MM.1S (cell line): ENCODE results near the gene RPL27.
"Not testable (repeated sequence)": the region's sequence is repeated elsewhere in the genome, so short reads cannot be mapped to it uniquely, and the experiment has no call there.

Experiments used
- DNase-seq: peaks from one replicate; pipeline ENCODE4 v3.0.0-alpha.2; 2015
- H2AFZ ChIP-seq: fragments of 300-600 bp; sonication (generic); 2 replicates; pipeline ENCODE4 v1.6.0; 2016; ENCODE audit warnings: antibody characterized with exemption, low read length
- H3F3A ChIP-seq: fragments of 300-600 bp; sonication (generic); 2 replicates; pipeline ENCODE4 v1.6.1; 2016; ENCODE audit warnings: mild to moderate bottlenecking, antibody characterized with exemption, low read length, moderate library complexity, mixed read lengths; ENCODE audit not compliant: insufficient read depth
- H3K27ac ChIP-seq: fragments of 300-600 bp; sonication (generic); 2 replicates; pipeline ENCODE4 v1.5.1; 2016; ENCODE audit warnings: mild to moderate bottlenecking, low read length
- H3K27me3 ChIP-seq: fragments of 300-600 bp; sonication (generic); replicated peaks from 2 replicates; pipeline ENCODE4 v1.6.0; 2016; ENCODE audit warnings: low read length; ENCODE audit not compliant: insufficient read depth
- H3K36me3 ChIP-seq: fragments of 300-600 bp; sonication (generic); replicated peaks from 2 replicates; pipeline ENCODE4 v1.6.1; 2016; ENCODE audit warnings: mild to moderate bottlenecking, low read length, mixed read lengths; ENCODE audit not compliant: insufficient read depth
- H3K4me1 ChIP-seq: fragments of 300-600 bp; sonication (generic); 2 replicates; pipeline ENCODE4 v1.6.1; 2016; ENCODE audit warnings: low read length, mixed read lengths
- H3K4me2 ChIP-seq: fragments of 300-600 bp; sonication (generic); 2 replicates; pipeline ENCODE4 v1.6.0; 2016; ENCODE audit warnings: low read depth, low read length
- H3K4me3 ChIP-seq: fragments of 300-600 bp; sonication (generic); 2 replicates; pipeline ENCODE4 v1.5.1; 2016; ENCODE audit warnings: low read length, mixed read lengths
- H3K79me2 ChIP-seq: fragments of 300-600 bp; sonication (generic); 2 replicates; pipeline ENCODE4 v1.6.1; 2016; ENCODE audit warnings: mixed run types, low read length, mixed read lengths
- H3K9ac ChIP-seq: fragments of 300-600 bp; sonication (generic); 2 replicates; pipeline ENCODE4 v1.6.1; 2016; ENCODE audit warnings: low read length, mixed read lengths
- H3K9me2 ChIP-seq: fragments of 300-600 bp; sonication (generic); replicated peaks from 2 replicates; pipeline ENCODE4 v1.6.1; 2016; ENCODE audit warnings: mild to moderate bottlenecking, low read length, mixed read lengths; ENCODE audit not compliant: insufficient read depth
- H3K9me3 ChIP-seq: fragments of 300-600 bp; sonication (generic); replicated peaks from 2 replicates; pipeline ENCODE4 v1.6.1; 2016; ENCODE audit warnings: mild to moderate bottlenecking, low read length, mixed read lengths; ENCODE audit not compliant: insufficient read depth
- H4K20me1 ChIP-seq: fragments of 300-600 bp; sonication (generic); 2 replicates; pipeline ENCODE4 v1.6.1; 2016; ENCODE audit warnings: mild to moderate bottlenecking, low read length, moderate library complexity, mixed read lengths; ENCODE audit not compliant: insufficient read depth
- CTCF ChIP-seq: fragments of 300-600 bp; sonication (generic); IDR thresholded peaks from 2 replicates; pipeline ENCODE4 v1.5.1; 2016; ENCODE audit warnings: antibody characterized with exemption, low read length, mixed read lengths
- EZH2 ChIP-seq: fragments of 300-600 bp; sonication (generic); optimal IDR thresholded peaks from 2 replicates; pipeline ENCODE3; 2017; ENCODE audit warnings: low read depth, mild to moderate bottlenecking, antibody characterized with exemption, low read length, mixed read lengths
- EZH2phosphoT487 ChIP-seq: fragments of 300-600 bp; sonication (generic); IDR thresholded peaks from 2 replicates; pipeline ENCODE4 v1.6.1; 2018; ENCODE audit warnings: antibody characterized with exemption, low read length

RPL27 gene

GRCh38 chr17:42975265-42975664, 23.0 kb upstream of the RPL27 start:
- Histone ChIP-seq H2AFZ (no peak overlapping the region), H3K9ac (no peak overlapping the region), H4K20me1 (no peaks in the 10 kb centered on the region), H3K27me3 (no peaks in the 10 kb centered on the region), H3F3A (0 out of 2 replicates have a peak, but pooled peaks cover 3% of the 10 kb centered on the region), H3K4me3 (no peak overlapping the region), H3K4me2 (no peak overlapping the region), H3K4me1 (peaks cover 9% of the 10 kb centered on the region), H3K36me3 (no peaks in the 10 kb centered on the region), H3K9me2 (no peaks in the 10 kb centered on the region), H3K27ac (no peak overlapping the region), H3K79me2 (no peaks in the 10 kb centered on the region), H3K9me3 (no peaks in the 10 kb centered on the region)
- no peak for DNase-seq
- TF ChIP-seq EZH2 (no peak), CTCF (no peak), EZH2phosphoT487 (no peak)

- not testable (repeated sequence) for H3K4me2 ChIP-seq, H3K4me3 ChIP-seq, H3K36me3 ChIP-seq, H3K4me1 ChIP-seq, H3F3A ChIP-seq, H3K79me2 ChIP-seq, H3K27ac ChIP-seq, H3K9me2 ChIP-seq, H3K9ac ChIP-seq, H3K9me3 ChIP-seq, H4K20me1 ChIP-seq, DNase-seq, H2AFZ ChIP-seq, H3K27me3 ChIP-seq
Observed at GRCh38 chr17:42975701-42976100, 22.5 kb upstream of the RPL27 start.

- TF ChIP-seq CTCF (no peak), EZH2phosphoT487 (no peak), EZH2 (no peak)
- Histone ChIP-seq H2AFZ (peak within 1 kb of the TSS; percentile 91), H3F3A (peaks cover 11% of the 10 kb centered on the region), H3K4me3 (peak within 1 kb of the TSS; percentile 95), H3K9me3 (no peaks in the 10 kb centered on the region), H3K9me2 (no peaks in the 10 kb centered on the region), H3K27ac (peak within 1 kb of the TSS; percentile 88), H3K4me1 (peaks cover 13% of the 10 kb centered on the region), H4K20me1 (no peaks in the 10 kb centered on the region), H3K36me3 (no peaks in the 10 kb centered on the region), H3K4me2 (peak within 1 kb of the TSS; percentile 97), H3K9ac (peak within 1 kb of the TSS; percentile 85), H3K79me2 (peaks cover 33% of the 10 kb centered on the region), H3K27me3 (no peaks in the 10 kb centered on the region)
- peak; percentile 16 for DNase-seq
Observed at GRCh38 chr17:42979511-42980273, 18.5 kb upstream of the RPL27 start, which contains the start of gene PTGES3L. Gene PTGES3L, minus strand, starts transcription at chr17:42980080. Its CDS starts 27 bp downstream, at chr17:42980053.

- peak within 1 kb of the TSS; percentile 97 for H3K4me2 ChIP-seq
- peak; percentile 93 for DNase-seq
- H3K36me3 ChIP-seq = no peaks in the 10 kb centered on the region
- peaks cover 11% of the 10 kb centered on the region for H3F3A ChIP-seq
- no peaks in the 10 kb centered on the region for H3K27me3 ChIP-seq
- peak within 1 kb of the TSS; percentile 91 for H2AFZ ChIP-seq
- TF ChIP-seq EZH2 (no peak), EZH2phosphoT487 (no peak), CTCF (no peak)
- H3K4me1 ChIP-seq = peaks cover 13% of the 10 kb centered on the region
- H3K79me2 ChIP-seq = peaks cover 37% of the 10 kb centered on the region
- peak within 1 kb of the TSS; percentile 85 for H3K9ac ChIP-seq
- H3K4me3 ChIP-seq = peak within 1 kb of the TSS; percentile 95
- no peaks in the 10 kb centered on the region for H4K20me1 ChIP-seq
- H3K9me2 ChIP-seq = no peaks in the 10 kb centered on the region
- peak within 1 kb of the TSS; percentile 88 for H3K27ac ChIP-seq
- H3K9me3 ChIP-seq = no peaks in the 10 kb centered on the region
Observed at GRCh38 chr17:42980274-42980765, 17.9 kb upstream of the RPL27 start, which contains the start of gene RUNDC1. Gene RUNDC1, plus strand, starts transcription at chr17:42980565. Its CDS starts 12 bp downstream, at chr17:42980577.
